GM12864 (cell line): ENCODE results near the gene DTYMK.

ENCODE experiments used
- DNase-seq: peaks from one replicate; pipeline ENCODE4 v3.0.0-alpha.2; 2011; ENCODE audit warnings: low read depth
- H3K4me3 ChIP-seq: 2 replicates; pipeline ENCODE4 v1.5.1; 2011; ENCODE audit warnings: mild to moderate bottlenecking, low read depth, low read length, control low read depth
- TF ChIP-seq, protein P1 (sequence below): IDR thresholded peaks from 2 replicates; pipeline ENCODE4 v1.5.1; 2011; ENCODE audit warnings: low read depth, mild to moderate bottlenecking, moderate library complexity, low read length, control low read depth, inconsistent platforms; ENCODE audit errors: missing control alignments

The DTYMK gene

DNA sequence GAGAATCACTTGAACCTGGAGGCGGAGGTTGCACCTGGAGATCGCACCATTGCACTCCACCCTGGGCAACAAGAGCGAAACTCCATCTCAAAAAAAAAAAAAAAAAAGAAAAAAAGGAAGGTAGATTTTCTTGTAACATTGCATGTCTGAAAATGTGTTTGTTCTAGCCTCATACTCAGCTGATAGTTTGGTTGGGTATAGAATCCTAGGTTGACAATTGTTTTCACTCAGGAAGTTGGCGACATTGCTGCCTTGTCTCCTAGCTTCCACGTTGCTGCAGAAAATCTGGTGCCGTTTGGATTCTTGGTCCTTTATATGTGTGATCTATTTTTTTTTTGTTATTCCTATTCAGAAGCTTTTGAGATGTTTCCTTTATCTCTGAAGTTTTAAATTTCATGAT is 19.9 kb upstream of the DTYMK start:
- TF ChIP-seq, protein P1, sequence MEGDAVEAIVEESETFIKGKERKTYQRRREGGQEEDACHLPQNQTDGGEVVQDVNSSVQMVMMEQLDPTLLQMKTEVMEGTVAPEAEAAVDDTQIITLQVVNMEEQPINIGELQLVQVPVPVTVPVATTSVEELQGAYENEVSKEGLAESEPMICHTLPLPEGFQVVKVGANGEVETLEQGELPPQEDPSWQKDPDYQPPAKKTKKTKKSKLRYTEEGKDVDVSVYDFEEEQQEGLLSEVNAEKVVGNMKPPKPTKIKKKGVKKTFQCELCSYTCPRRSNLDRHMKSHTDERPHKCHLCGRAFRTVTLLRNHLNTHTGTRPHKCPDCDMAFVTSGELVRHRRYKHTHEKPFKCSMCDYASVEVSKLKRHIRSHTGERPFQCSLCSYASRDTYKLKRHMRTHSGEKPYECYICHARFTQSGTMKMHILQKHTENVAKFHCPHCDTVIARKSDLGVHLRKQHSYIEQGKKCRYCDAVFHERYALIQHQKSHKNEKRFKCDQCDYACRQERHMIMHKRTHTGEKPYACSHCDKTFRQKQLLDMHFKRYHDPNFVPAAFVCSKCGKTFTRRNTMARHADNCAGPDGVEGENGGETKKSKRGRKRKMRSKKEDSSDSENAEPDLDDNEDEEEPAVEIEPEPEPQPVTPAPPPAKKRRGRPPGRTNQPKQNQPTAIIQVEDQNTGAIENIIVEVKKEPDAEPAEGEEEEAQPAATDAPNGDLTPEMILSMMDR = no peak
- H3K4me3 ChIP-seq = no peak overlapping the region
- DNase-seq = no peak

DNA sequence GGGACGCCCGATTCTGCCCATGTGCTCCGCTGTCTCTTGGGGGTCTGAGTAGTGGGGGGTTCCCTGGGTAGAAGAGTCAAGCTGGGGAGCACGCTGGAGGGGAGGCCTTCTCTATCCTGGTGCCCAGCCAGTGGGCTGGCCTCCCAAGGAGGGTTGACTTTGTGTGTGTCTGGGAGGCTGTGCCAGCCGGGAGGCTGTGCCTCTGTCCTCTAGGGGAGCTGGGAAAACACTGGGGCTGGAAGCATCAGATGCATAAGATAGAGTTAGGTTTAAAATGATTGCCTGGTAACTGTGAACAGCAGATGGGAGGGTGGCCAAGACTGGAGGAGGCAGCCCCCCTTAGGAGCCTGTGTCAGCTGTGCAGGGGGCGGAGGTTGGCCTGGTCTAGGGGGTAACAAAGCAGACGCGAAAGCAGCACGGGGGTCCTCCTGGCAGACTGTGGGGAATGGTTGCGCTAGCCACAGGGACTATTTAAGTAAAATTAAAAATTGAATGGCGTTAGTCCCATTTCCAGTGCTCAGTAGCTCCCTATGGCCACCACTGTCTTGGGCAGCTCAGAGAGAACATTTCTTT is 16.5 kb upstream of the DTYMK start:
- no peak for DNase-seq
- H3K4me3 ChIP-seq = peak overlapping the region; percentile 75
- TF ChIP-seq, protein P1 = no peak

DNA sequence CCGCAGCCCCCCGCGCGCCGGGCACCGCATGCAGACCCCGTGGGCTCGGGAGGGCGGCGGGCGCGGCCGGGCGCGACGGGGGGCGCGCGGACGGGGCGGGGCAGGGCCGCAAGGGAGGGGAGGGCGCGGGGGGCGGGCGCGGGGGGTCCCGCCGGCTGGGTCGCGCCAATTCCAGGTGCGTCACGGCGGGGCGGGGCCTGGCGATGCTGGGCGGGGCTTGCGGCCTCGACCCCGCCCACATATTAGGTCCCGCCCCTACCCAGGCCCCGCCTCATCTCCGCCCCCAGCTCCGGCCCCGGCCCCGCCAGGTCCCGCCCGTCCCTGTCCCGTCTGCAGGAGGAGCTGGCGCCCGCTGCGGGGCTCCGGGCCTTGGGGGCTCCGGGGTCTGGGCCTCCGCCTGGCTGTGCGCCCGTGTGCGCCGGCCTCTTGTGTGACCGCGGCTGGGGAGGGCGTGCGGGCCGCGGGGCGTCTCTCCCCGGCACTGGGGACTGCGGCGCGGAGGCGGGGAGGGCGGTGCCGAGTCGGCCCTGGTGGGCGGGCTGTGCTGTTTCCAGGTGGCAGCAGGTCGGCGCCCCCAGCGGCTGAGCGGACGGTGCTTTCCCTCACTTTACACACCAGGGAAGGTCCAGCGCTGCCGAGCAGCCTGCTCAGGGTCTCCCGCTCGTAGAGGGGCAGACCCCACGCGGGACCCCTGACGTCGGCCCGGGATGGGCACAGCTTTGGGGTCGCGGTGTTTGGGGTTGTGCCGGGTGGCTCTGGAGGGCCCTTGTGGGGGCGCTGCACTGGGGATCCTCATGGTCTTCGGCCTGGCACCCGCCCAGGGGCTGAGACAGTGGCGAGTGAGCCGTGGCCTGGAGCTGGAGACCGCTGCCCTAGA is 15.8 kb upstream of the DTYMK start:
- peak; percentile 63 for DNase-seq
- TF ChIP-seq, protein P1 = peak; percentile 65
- H3K4me3 ChIP-seq = peak overlapping the region; percentile 93

DNA sequence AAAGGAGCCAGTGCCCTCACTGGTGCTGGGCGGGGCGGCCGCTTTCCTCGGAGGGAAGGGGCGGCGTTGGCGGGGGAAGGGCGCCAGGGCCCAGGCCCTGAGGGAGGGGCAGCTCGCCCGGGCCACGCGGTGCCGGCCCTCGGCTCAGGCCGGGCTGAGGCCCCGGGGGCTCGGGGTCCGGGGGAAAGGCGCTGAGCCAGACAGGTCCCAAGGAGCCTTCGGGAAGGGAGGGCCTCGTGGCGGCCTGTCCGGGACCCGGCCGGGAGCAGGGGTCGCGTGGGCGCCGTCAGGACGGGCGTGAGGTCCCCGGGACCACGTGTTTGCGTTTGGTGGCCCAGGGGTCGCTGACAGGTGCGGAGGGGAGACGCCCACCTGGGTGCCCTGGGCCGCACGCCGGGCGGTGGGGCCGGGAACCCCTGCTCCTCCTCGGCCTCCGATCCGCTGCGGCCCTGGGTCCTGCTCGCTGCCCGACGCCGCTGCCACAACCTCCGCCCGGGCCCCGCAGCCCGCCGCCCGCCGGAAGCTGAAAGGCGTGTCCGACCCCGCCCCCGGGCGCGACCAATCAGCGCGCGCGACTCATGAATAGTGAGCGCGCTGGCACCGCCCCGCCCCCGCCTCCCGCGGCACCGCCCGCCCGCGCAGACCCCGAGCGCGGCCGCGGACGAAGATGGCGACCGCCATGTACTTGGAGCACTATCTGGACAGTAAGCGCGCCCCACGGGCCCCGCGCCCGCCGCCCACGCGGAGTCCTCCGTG is 15.0 kb upstream of the DTYMK start, which contains the start of gene ING5:
Gene ING5 (plus strand): TSS at position 641 of the 756 bp plus-strand sequence. CDS start 27 bp downstream, at position 668.
- TF ChIP-seq, protein P1 = no peak
- H3K4me3 ChIP-seq = peak within 1 kb of the TSS; percentile 93
- DNase-seq = peak; percentile 52

DNA sequence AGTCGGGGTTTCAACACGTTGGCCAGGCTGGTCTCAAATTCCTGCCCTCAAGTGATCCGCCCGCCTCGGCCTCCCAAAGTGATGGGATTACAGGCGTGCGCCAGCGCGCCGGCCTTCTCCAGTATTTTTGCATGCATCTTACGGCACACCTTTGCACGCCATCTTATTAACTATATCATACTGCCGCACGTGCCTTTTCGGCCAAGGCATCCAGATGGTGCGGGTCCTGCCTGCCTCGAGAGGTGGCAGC is 14.5 kb upstream of the DTYMK start:
- TF ChIP-seq, protein P1 = peak; percentile 29

DNA sequence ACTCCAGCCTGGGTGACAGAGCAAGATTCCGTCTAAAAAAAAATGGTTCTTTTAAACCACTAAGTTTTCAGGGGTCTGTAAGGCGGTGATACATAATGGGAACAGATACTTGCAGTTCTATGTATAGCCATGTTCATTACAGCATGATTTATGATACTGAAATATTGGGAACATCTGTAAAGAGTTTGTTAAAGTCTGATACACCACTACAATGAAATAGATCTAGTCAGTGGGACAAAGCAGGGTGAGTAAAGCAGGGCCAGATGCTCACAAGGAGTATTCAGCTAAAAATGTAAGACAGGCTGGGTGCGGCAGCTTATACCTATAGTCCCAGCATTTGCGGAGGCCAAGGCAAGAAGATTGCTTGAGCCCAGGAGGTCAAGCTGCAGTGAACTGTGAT is 9.0 kb upstream of the DTYMK start:
- H3K4me3 ChIP-seq = no peak overlapping the region
- DNase-seq = no peak
- TF ChIP-seq, protein P1 = no peak

More for the DNA sequence above, 14.5 kb upstream of the DTYMK start:
- DNase-seq = peak; percentile 66
- H3K4me3 ChIP-seq = peak overlapping the region; percentile 93
